Transverse colon (tissue), 3 donors: Measurements from ENCODE around the gene NQO1.

Experiments used
- CTCF ChIP-seq, 5 experiments: fragments of 200-600 bp in 3 of 5; fragments of 450-650 bp in 2 of 5; sonication (generic) in 3 of 5; IDR thresholded peaks; 1 replicate in 2 of 5; 2 replicates in 3 of 5; pipeline ENCODE4 v1.5.1; 2016 to 2017; ENCODE audit warnings: antibody characterized with exemption in 5 of 5, inconsistent platforms in 3 of 5, mild to moderate bottlenecking in 2 of 5, moderate library complexity in 1 of 5
- EP300 ChIP-seq: sonication (generic); formaldehyde crosslinking; IDR thresholded peaks from one replicate; pipeline ENCODE4 v1.6.1; 2017; ENCODE audit warnings: antibody characterized with exemption, low read depth
- POLR2A ChIP-seq: fragments of 450-650 bp; IDR thresholded peaks from one replicate; pipeline ENCODE4 v1.6.1; 2016; ENCODE audit warnings: antibody characterized with exemption, mild to moderate bottlenecking, moderate library complexity

GRCh38 chr16:69769404-69769803, 43.0 kb upstream of the NQO1 start:
- TF ChIP-seq CTCF (IDR thresholded peaks at IDR 0.05) = no peak
- no peak for TF ChIP-seq POLR2A
- TF ChIP-seq EP300 = no peak
